NCI-H446 (cell line): Measurements from ENCODE around the gene HS3ST4.

Experiments
- DNase-seq, 2 experiments: peaks; one replicate each; lab custom pipeline; 2025; lab: John Stamatoyannopoulos, UW

HS3ST4 gene

DNA sequence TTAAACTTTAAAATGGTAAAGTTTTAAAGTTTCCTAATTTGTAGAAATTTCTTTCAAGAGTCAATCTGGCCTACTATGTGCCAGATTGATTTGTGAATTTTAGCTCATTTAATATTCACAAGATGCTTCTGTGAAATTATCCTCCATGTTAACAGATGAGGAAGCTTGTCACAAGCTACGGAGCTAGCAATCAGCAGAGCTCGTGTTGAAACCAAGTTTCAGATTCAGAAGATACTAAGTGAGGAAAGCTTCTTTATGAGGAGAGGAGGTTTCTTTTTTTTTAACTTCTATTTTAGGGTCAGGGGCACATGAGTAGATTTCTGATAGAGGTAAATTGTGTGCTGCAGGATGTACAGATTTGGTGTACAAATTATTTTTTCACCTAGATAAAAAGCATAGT lies 135.9 kb downstream of the HS3ST4 start:
- no peak for DNase-seq

DNA sequence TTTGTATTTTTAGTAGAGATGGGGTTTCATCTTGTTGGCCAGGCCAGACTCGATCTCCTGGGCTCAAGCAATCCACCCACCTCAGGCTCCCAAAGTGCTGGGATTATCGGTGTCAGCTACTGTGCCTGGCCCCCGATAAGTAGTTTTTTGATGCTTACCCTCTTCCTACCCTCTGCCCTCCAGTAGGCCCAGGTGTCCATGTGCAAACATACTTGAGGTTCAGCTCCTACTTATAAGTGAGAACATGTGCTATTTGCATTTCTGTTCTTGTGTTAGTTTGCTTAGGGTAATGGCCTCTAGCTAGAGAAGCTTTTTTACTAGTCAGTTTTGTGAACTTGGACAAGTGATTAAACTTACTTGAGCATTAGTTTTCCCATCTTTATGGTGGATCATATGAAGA lies 136.8 kb downstream of the HS3ST4 start:
- no peak for DNase-seq

- DNase-seq: no peak
These were observed 140.5 kb downstream of the HS3ST4 start for GRCh38 chr16:25832291-25832690.

DNA sequence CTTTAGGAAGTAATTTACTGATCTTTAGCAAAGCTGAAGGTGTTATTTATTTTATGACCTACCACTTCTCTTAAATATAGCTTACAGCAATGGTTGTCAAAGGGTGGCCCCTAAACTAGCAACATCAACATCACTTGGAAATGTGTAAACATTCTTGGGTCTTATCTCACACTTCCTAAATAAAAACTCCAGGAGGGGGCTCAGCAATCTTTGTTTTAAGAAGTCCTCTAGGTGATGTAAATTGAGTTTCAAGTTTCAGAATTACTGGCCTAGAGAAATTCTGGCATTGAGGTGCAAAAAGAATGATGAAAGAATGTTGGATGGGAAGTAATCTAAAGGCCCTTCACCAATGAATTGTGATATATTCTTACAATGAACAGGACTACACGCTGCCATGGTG lies 142.3 kb downstream of the HS3ST4 start:
- no peak for DNase-seq

GRCh38 chr16:25835126-25835525 lies 143.4 kb downstream of the HS3ST4 start:
- DNase-seq: no peak

DNA sequence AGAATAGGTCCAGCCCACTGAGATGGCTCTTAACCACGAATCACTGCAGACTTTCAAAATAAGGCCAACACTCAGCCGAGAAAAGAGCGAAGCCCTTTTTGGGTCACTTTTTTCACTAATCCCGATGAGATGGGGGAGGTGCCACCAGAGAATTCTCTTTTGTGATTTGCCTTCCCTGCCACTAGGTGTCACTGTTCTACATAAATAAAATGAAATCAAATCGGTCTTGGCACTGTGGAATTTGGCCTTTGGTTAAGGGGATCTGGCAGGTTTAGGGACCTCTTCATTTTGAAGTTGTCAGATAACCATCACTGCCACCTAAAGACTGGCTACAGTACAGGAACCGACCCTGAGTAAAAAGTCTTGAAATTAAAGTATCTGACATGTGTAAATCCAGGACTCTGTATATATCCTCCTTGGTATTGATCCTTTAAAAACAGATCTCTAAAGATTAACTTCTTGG lies 147.0 kb downstream of the HS3ST4 start:
- DNase-seq: peak; percentile 9 to 71

- DNase-seq: peak in 1 of 2 experiments; percentile 10
These were observed 150.0 kb downstream of the HS3ST4 start for GRCh38 chr16:25841761-25842160.

- no peak for DNase-seq
These were observed 154.1 kb downstream of the HS3ST4 start for GRCh38 chr16:25845901-25846300.

GRCh38 chr16:25854141-25854540 lies 162.4 kb downstream of the HS3ST4 start:
- DNase-seq: no peak

DNA sequence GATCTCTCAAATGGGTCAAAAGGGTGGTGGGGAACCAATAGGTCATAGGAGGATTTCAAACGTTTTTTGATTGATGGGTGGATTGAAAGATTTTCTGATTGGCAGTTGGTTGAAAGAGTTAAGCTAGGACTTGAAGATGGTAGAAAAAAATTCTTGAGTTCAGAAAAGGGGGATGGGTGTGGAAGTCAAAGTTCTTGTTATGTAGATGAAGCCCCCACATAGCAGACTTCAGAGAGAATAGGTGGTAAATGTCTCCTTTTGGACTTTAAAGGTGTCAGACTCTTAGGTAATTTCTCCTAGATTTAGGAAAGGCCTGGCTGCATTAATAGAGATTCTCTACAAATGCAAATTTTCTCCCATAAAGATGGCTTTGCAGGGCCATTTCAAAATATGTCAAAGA lies 163.3 kb downstream of the HS3ST4 start:
- no peak for DNase-seq

- no peak for DNase-seq
These were observed 164.1 kb downstream of the HS3ST4 start for GRCh38 chr16:25855818-25856217.

DNA sequence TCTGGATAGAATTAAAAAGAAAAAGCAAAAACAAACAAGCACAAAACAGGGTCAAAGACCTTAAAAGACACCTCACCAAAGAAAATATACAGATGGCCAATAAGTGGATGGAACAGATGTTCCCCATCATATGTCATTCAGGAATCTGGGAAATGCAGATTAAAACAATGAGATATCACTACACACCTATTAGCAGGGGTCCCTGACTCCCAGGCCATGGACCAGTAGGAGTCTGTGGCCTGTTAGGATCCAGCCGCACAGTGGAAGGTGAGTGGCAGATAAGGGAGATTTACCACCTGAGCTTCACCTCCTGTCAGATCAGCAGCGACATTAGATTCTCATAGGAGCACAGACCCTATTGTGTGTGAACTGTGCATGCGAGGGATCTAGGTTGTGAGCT lies 167.9 kb downstream of the HS3ST4 start:
- DNase-seq: no peak

- no peak for DNase-seq
These were observed 175.3 kb downstream of the HS3ST4 start for GRCh38 chr16:25867041-25867440.

DNA sequence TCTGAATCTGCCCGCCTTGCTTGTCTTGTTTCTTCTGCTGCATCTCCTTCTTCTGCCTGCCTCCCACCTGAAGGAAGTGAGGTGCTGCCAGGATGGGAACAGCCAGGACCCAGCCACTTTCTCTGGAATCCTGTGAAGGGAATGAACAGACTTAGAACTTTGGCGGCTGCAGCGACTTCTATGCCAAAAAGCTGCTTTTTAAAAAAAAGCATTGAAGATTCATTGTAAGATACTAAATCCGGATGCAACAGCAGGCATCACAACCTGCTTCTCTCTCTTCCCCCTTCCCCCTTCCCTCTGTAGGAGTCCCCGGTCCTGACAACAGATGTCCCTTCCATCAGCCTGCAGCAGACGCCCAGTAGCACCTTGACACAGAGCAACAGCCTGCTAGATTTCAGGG lies 176.3 kb downstream of the HS3ST4 start:
- DNase-seq: no peak

DNA sequence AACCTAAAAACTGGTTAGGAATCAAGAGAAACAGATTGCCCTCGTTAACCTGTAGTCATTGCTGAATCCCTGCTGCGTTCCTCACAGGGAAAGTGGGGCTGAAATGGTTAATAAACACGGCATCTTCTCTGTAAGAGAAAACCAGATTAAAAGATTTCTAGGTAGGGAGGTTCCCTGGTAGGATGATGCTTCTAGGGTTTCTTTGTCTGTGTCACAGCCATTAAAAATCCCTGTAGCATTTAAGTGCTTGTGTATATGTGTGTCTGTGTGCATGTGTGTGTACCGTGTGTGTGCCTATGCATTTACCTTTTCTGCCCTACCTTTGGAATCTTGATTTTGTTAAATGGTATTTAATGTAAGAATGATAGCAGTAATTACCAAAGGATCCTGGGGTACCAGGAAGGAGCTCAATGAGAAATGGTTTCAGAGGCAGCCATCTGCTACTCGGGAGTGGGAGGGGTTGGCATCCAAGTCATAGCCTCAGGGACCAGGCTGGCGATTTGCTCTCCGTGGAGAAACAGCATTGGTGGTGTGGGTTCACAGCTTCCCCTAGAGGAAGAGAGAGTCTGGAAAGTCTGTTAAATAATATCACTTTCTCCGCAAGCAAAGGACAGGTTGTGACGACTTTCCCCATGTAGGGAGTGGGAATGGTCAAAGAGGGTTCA lies 177.1 kb downstream of the HS3ST4 start:
- DNase-seq: no peak

- no peak for DNase-seq
These were observed 180.8 kb downstream of the HS3ST4 start for GRCh38 chr16:25872369-25873070.

DNA sequence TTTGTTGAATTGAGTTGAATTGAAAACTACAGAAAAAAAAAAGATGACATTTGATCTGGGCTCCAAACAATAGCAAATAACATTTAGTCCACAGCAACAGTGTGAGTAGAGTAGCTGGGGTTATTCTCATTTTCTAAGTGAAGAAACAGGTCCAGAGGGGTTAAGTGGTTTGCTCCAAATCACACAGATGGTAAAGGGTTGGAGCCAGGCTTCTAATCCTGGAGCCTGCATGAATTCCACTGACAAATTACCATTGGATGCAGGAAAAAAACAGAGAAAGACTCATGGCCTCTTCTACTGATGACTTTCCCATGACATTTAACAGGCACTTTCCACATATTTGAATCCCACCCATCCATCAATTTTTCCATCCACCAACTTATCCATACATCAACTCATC lies 182.4 kb downstream of the HS3ST4 start:
- no peak for DNase-seq

DNA sequence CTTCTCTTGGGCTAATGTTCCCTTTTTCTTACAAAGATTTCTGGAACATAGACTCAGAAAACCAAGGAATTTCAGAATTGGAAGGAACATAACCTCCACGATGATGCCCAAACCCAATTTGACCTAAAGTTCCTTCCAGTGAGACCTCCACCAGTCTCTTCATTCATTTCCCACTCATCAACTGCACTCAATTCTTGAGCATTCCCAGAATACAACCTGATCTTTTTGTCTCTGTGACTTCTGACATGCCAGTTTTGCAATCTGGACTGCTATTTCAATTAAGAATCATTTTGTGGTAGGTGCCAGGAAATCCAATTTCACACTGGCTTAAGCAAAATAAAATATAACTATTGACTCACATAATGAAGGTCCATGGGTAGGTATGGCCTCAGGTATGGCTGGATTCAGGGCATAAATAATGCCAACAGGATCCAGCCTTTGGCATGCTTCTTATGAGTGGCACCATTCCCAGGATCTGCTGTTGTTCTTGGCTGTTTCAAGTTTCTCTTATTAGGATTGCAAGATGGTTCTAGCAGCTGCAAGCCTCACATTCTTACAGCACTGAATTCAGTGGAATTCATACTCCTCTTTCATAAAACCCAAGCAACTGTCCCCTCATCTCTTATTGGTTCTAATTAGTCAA lies 184.3 kb downstream of the HS3ST4 start:
- no peak for DNase-seq

GRCh38 chr16:25877103-25877502 lies 185.3 kb downstream of the HS3ST4 start:
- DNase-seq: no peak

DNA sequence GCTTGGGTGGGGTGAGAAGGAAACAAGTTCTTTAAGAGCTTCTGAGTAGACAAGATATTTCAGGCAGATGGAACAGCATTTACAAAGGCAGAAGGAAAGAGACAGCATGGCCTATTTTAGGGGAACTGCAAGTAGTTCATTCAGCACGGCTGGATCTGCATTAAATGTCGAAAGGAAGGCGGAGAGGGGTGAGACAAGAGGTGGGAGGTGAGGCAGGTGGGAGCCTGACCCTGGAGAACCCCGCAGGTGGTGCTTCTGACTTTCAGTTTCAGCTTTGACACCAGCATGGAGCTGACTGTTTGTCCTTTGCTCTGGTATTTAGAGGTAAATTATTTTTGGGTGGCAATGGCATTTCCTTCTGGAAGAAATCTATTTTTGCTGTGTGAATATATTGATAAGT lies 194.8 kb downstream of the HS3ST4 start:
- DNase-seq: no peak

GRCh38 chr16:25888868-25889267 lies 197.1 kb downstream of the HS3ST4 start:
- no peak for DNase-seq

- no peak for DNase-seq
These were observed 201.6 kb downstream of the HS3ST4 start for GRCh38 chr16:25893332-25893731.

GRCh38 chr16:25894093-25894492 lies 202.3 kb downstream of the HS3ST4 start:
- DNase-seq: no peak
